ENCODE data around the gene NFKBIZ.

- TF ChIP-seq POLR2A (IDR thresholded peaks at IDR 0.05; ENCODE audit: low read length) (no peak), GATA1 (IDR thresholded peaks at IDR 0.05; ENCODE audit: low read depth, low read length) (no peak)
These were observed 19.9 kb upstream of the NFKBIZ start for GRCh38 chr3:101829437-101829830.

All from erythroblast (primary cell).